Ovary (tissue), 9 donors: Measurements from ENCODE around the gene ZNF311. TPM values are rescaled to one million over a fixed set of nuclear protein-coding genes. Genes with fewer than 3 reads are reported as not detected.

Experiments used
- DNase-seq, 5 donors: peaks; one replicate each; pipeline ENCODE4 v3.0.0-alpha.2; 2019 to 2020
- H3K27ac ChIP-seq, 2 donors: fragments of 200-600 bp; one replicate each; pipeline versions ENCODE4 v1.5.1 to v1.8.0; 2019 to 2022
- H3K27me3 ChIP-seq: fragments of 200-600 bp; one replicate; pipeline ENCODE4 v1.8.0; 2022
- H3K36me3 ChIP-seq: fragments of 200-600 bp; sonication (generic); one replicate; pipeline ENCODE4 v1.5.1; 2019
- H3K4me1 ChIP-seq: one replicate; pipeline ENCODE4 v1.8.1; 2013; ENCODE audit warnings: mild to moderate bottlenecking, moderate library complexity; ENCODE audit not compliant: insufficient read depth
- H3K4me3 ChIP-seq: fragments of 200-600 bp; sonication (generic); one replicate; pipeline ENCODE4 v1.5.1; 2017
- H3K9me3 ChIP-seq, 2 donors: fragments of 200-600 bp in 1 of 2; sonication (generic) in 1 of 2; one replicate each; pipeline versions ENCODE4 v1.5.1 to v1.8.1; 2013 to 2019; ENCODE audit warnings: mild to moderate bottlenecking in 1 of 2, moderate library complexity in 1 of 2
- EP300 ChIP-seq: sonication (generic); formaldehyde crosslinking; IDR thresholded peaks from one replicate; pipeline ENCODE4 v1.6.1; 2017; ENCODE audit warnings: antibody characterized with exemption
- POLR2A ChIP-seq: fragments of 450-650 bp; IDR thresholded peaks from one replicate; pipeline ENCODE4 v1.6.1; 2017; ENCODE audit warnings: antibody characterized with exemption, mild to moderate bottlenecking, moderate library complexity
- WGBS, 3 donors: extraction: QIAGEN DNeasy Blood & Tissue Kit in 1 of 3; methylation state at CpG; one replicate each; pipeline versions ENCODE4 v1.1.5 to v1.1.7; 2013 to 2017; 5-methylcytosine and 5-hydroxymethylcytosine counted together
- intact Hi-C, 4 donors: fragments of 100-400 bp; cut with DNase I; formaldehyde crosslinking; loops; one replicate each; pipeline versions ENCODE4 v1.11.0 to v1.15.1; 2022 to 2023
- polyA plus RNA-seq, 2 donors: library from polyadenylated mRNA; stranded (reverse); fragments of 200-250 nt in 1 of 2; fragments of 350-450 nt in 1 of 2; fragmentation: Illumina TruSeq in 1 of 2; extraction: RNeasy Lipid Tissue Mini Kit (QIAGEN cat#74804) in 1 of 2; gene quantifications; one replicate each; pipeline ENCODE4 v1.2.3, GENCODE V29; 2013 to 2014
- total RNA-seq, 7 donors: library from RNA; depleted of rRNA in 2 of 7; stranded (reverse); fragments of >200 nt in 2 of 7; fragmentation: NEBNext Ultra II Directional in 3 of 7; extraction: Animal tissue kit (Norgen Biotek cat#: 25700) in 3 of 7; gene quantifications; one replicate each; pipeline versions ENCODE4 v1.1.0 to v1.2.4, GENCODE V29; 2016 to 2023
- TF ChIP-seq, protein P1 (sequence below), 3 donors: fragments of 450-650 bp in 2 of 3; fragments of 200-600 bp in 1 of 3; IDR thresholded peaks; one replicate each; pipeline versions ENCODE4 v1.5.1 to v1.8.0; 2016 to 2022; ENCODE audit warnings: antibody characterized with exemption in 3 of 3, mild to moderate bottlenecking in 1 of 3
- donor health status: DM: no; HTN: no; CAD: no; lungs with moderate emphysema.
- donor health status: DM: no; HTN: no; CAD: no.
- donor health status: Bipolar disorder and iron deficiency.
- donor health status: DM: yes; HTN: yes; CAD: no.
- donor health status: DM: no; HTN: no; CAD: no.
- donor health status: DM: yes; HTN: yes; CAD: no.

The ZNF311 gene
- total and polyA plus RNA-seq, 9 donors = 0.34 to 3.3 (median 1.4) TPM

- TF ChIP-seq, protein P1, sequence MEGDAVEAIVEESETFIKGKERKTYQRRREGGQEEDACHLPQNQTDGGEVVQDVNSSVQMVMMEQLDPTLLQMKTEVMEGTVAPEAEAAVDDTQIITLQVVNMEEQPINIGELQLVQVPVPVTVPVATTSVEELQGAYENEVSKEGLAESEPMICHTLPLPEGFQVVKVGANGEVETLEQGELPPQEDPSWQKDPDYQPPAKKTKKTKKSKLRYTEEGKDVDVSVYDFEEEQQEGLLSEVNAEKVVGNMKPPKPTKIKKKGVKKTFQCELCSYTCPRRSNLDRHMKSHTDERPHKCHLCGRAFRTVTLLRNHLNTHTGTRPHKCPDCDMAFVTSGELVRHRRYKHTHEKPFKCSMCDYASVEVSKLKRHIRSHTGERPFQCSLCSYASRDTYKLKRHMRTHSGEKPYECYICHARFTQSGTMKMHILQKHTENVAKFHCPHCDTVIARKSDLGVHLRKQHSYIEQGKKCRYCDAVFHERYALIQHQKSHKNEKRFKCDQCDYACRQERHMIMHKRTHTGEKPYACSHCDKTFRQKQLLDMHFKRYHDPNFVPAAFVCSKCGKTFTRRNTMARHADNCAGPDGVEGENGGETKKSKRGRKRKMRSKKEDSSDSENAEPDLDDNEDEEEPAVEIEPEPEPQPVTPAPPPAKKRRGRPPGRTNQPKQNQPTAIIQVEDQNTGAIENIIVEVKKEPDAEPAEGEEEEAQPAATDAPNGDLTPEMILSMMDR (IDR thresholded peaks at IDR 0.05) = peak; percentile 61 to 78 (median 75)
- TF ChIP-seq EP300 (no peak), POLR2A (no peak)
Observed at GRCh38 chr6:29016559-29017427, 11.7 kb upstream of the ZNF311 start.

DNA sequence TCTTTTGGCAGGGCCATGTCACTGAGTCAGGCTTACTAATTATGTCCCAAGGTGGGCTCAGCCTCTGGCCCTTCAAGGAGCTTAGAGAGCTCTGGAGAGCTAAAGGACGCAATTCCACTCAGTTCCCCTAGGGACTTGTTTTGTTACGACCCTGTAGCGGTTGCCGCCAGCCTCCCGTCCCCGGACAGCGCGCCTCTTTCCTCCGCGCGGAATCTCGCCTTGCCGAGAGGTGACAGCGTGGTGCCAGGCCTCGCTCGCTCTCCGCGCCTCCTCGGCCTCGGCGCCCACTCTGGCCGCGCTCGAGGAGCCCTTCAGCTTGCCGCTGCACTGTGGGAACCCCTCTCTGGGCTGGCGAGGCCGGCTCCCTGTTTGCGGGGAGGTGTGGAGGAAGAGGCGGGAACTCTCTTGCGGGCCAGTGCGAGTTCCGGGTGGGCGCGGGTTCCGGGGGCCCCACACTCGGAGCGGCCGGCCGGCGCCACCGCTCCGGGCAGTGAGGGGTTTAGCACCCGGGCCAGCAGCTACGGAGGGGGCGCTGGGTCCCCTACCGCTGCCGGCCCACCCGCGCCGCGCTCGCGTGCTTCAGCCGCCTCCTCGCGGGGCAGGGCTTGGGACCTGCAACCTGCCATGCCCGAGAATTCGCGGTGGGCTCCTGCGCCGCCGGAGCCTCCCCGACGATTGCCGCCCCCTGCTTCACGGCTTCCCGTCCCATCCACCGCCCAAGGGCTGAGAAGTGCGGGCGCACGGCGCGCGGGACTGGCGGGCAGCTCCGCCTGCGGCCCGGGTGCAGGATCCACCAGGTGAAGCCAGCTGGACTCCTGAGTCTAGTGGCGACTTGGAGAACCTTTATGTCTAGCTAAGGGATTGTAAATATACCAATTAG is 9.9 kb upstream of the ZNF311 start:
- peak in 3 of 5 donors; percentile 9 to 16 (median 14) for DNase-seq
- peak overlapping the region; percentile 25 for H3K4me3 ChIP-seq
- 31 to 37% (median 35%) methylated on average over 67 to 79 of the region's 79 CpGs for WGBS, 3 donors

More at GRCh38 chr6:29016559-29017427, 11.7 kb upstream of the ZNF311 start:
- Histone ChIP-seq H3K4me1 (peaks cover 4% of the 10 kb centered on the region), H3K27ac (peak overlapping the region in 1 of 2 donors; percentile 54), H3K9me3 (no peaks in the 10 kb centered on the region), H3K4me3 (peak overlapping the region; percentile 42), H3K36me3 (no peaks in the 10 kb centered on the region), H3K27me3 (no peaks in the 10 kb centered on the region)
- peak; percentile 72 to 87 (median 82) for DNase-seq
- WGBS, 3 donors = 0 to 1% (median 0%) methylated on average over 35 to 41 of the region's 41 CpGs
- intact Hi-C loops = loop anchor here (5.0 to 10.0 kb wide), 6 partner anchors 172 to 332 kb away; no protein-coding TSS in a partner anchor

DNA sequence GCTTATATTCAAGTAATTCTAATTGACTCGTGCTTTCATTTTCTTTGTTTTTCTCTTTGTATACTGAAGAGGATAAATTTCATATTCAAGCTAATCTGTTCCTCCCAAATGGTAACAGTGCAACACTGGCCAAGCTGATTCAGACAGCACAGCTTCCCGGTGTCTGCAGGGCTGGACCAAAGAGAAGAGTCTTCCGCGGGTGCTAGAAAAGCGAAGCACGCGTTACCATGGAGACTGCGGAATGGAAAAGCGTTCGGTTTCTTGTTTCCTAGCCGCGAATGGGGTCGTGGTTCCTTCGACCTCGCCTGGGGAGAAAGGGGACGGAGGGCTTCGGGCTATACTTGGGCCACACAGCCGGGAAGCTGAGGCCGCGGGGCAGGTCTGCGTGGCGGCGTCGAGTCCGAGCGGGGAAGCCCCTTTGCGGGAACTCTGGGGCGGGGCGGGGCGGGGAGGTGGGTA is 6.2 kb upstream of the ZNF311 start:
- Histone ChIP-seq H3K9me3 (no peaks in the 10 kb centered on the region), H3K27me3 (no peaks in the 10 kb centered on the region), H3K27ac (no peak overlapping the region), H3K4me3 (peak overlapping the region; percentile 38), H3K4me1 (peaks cover 3% of the 10 kb centered on the region), H3K36me3 (no peaks in the 10 kb centered on the region)
- TF ChIP-seq, protein P1 (IDR thresholded peaks at IDR 0.05) = no peak
- peak; percentile 50 to 68 (median 63) for DNase-seq
- intact Hi-C loops = loop anchor here in 3 of 4 donors (10.0 kb wide), 4 partner anchors 167 to 327 kb away; no protein-coding TSS in a partner anchor
- WGBS, 3 donors = 0 to 1% (median 0%) methylated on average over 30 of the region's 30 CpGs

More for the DNA sequence above, 9.9 kb upstream of the ZNF311 start:
- Histone ChIP-seq H3K27ac (no peak overlapping the region), H3K4me1 (peaks cover 4% of the 10 kb centered on the region), H3K27me3 (no peaks in the 10 kb centered on the region), H3K9me3 (no peaks in the 10 kb centered on the region), H3K36me3 (no peaks in the 10 kb centered on the region)
- TF ChIP-seq, protein P1 (IDR thresholded peaks at IDR 0.05) = no peak
- TF ChIP-seq EP300 = no peak
- TF ChIP-seq POLR2A = no peak
- intact Hi-C loops = loop anchor here (2.0 to 10.0 kb wide), 7 partner anchors 170 to 330 kb away; no protein-coding TSS in a partner anchor

- no peak overlapping the region for H3K27ac ChIP-seq
- DNase-seq = no peak
- no peaks in the 10 kb centered on the region for H3K4me1 ChIP-seq
- H3K27me3 ChIP-seq = no peaks in the 10 kb centered on the region
- no peak overlapping the region for H3K4me3 ChIP-seq
- H3K36me3 ChIP-seq = no peaks in the 10 kb centered on the region
- 72 to 88% (median 73%) methylated on average over 1 of the region's 1 CpG for WGBS, 3 donors
- TF ChIP-seq POLR2A = no peak
- TF ChIP-seq, protein P1 (IDR thresholded peaks at IDR 0.05) = no peak
- no peak for TF ChIP-seq EP300
- intact Hi-C loops = no loop called here
- H3K9me3 ChIP-seq = no peaks in the 10 kb centered on the region
Observed at GRCh38 chr6:29009358-29009757, 4.2 kb upstream of the ZNF311 start.
